Subcutaneous adipose tissue (tissue), 4 donors: Measurements from ENCODE around the gene KRTAP10-3. TPM values are rescaled to one million over a fixed set of nuclear protein-coding genes. Genes with fewer than 3 reads are reported as not detected.

Experiments used
- total RNA-seq, 4 donors: library from RNA; depleted of rRNA; stranded (reverse); fragments of >200 nt; gene quantifications; one replicate each; pipeline ENCODE4 v1.1.0, GENCODE V29; 2016
- TF ChIP-seq, protein P1 (sequence below): fragments of 450-650 bp; IDR thresholded peaks from one replicate; pipeline ENCODE4 v1.5.1; 2016; ENCODE audit warnings: low read depth, mild to moderate bottlenecking, control low read depth, antibody characterized with exemption, moderate library complexity

KRTAP10-3 gene
- total RNA-seq, 4 donors from 2014 or later, result not detected

DNA sequence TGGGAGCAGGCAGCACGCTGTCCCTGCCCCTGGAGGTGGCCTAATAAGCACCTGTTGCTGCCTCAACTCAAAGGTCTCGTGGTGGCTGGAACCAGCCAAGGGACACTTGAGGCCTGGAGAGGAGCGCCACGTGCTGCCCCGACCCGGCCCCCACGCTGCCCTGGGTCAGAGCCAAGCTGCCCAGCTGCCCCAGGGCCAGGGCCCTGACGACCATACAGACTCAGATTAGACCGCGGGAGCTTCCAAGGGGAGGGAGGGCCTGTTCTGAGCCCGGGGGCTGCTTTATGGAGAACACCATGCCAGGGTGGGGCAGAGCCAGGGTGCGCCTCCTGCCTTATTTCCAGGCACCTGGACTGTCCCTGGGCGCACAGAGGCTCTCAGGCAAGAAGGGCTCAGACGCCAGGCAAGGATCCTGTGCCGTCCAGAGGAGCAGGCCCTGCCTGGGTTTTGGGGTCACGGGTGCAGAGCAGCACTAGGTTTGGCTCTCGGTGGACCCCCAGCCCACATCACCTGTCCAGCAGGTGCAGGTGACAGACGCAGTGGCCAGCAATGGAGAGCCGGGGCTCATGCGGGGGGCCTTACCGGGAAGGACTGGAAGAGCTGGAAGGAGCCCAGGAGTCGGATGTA lies 37.2 kb downstream of the KRTAP10-3 start:
- TF ChIP-seq, protein P1, sequence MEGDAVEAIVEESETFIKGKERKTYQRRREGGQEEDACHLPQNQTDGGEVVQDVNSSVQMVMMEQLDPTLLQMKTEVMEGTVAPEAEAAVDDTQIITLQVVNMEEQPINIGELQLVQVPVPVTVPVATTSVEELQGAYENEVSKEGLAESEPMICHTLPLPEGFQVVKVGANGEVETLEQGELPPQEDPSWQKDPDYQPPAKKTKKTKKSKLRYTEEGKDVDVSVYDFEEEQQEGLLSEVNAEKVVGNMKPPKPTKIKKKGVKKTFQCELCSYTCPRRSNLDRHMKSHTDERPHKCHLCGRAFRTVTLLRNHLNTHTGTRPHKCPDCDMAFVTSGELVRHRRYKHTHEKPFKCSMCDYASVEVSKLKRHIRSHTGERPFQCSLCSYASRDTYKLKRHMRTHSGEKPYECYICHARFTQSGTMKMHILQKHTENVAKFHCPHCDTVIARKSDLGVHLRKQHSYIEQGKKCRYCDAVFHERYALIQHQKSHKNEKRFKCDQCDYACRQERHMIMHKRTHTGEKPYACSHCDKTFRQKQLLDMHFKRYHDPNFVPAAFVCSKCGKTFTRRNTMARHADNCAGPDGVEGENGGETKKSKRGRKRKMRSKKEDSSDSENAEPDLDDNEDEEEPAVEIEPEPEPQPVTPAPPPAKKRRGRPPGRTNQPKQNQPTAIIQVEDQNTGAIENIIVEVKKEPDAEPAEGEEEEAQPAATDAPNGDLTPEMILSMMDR, result no peak

DNA sequence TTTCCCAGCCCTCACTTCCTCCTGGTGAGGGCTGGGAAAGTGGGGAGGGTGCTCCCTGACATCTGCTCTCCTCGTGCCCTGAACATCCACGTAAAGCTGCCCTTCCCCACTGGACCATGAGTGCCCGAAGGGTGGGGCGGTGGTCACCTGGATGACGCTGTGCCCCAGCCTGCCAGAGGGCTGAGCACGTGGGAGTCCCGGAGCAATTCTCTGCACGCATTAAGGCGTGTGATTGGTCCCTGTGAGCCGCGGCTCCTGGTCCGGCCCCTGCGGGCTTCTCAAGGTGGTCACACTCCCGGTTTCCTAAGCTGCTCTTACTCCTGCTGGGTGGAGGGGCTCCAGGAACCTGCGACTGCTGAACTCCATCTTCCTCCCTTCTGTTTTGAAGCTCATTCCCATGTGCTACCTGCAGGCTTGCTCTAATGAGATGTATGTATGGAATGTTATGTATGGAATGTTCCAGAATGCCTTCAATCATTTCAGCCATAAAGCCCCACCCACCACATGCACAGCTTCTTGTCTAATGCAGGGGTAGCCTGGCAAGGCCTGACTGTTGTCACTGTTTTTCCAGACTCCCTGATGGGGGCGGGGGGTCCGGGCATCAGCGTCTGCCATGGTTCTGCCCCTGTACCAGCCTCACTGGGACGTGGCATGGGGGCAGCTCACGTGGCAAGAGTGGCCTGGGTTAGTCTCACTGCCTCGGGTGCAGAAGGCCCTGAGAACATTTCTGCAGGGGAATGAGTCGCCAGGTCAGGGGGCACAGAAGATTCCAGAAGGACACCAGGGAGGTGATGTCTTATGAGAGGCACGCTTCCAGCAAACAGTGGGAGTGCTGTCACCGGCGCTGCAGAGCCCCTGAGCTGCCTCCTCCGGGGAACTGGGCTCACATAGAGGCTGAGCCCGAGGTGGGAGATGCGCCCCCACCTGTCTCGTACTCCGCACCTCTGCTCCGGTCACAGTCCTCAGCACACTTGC lies 38.0 kb downstream of the KRTAP10-3 start:
- TF ChIP-seq, protein P1, result no peak

DNA sequence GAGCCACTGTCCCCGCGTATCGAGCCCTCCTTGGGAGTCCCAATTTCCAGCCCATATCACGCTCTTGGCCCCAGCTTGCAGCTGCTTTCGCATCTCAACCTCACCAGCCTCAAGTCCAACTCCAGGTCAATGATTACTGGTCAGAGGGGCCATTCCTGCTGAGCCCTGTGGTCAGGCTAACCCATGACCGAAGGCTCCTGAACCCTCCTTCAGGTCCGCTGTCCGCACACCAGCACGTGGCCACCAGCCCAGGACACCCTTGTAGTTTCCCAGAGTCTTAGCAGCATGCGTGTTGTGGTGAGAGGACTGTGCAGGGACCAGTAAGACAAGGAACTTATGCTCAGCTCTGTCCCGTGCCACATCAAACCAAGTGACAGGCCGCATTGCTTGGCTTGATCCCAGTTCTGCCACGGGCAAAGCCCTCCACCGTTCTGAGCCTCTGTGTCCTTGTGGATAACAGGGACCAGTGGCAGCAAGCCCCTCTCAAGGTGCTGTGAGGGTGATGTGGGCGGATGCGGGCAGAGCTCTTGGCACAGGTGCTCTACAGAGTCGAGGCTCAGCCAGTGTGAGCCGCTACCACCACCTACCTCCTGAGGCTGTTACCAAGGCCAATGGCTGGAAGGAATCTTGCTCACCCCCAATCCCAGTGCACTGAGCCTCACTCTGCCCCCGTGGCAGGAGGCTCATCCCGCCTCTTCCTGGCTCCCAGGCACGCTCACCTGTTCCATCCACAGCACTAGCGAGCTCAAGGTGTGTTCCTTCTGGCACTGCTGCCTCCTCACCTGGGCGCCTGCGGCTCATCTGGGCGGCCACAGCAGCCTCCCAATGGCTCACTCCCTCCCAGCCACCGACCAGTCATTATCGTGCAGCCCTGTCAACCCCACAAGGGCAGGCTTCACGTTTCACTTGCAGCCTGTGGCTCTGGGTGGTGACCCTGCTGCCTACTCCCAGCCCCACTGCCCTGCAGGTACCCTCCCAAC lies 39.0 kb downstream of the KRTAP10-3 start:
- TF ChIP-seq, protein P1, result no peak

DNA sequence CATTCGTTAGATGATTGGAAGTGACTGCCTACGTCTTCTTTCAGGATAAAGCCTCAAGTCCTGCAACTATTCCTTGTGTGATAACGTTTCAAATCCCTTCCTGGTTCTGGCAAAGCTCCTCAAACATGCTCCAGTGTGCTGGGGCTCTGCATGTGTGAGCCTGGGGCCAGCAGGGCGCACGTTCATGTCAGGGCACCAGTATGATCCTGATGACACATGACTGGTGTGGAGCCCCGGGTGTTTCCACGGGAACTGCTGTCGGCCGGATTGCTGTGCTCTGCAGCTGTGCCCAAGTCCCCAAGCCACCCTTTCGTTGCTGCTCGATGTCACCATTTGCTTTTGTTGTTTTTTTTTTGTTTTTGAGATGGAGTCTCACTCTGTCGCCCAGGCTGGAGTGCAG lies 39.9 kb downstream of the KRTAP10-3 start:
- TF ChIP-seq, protein P1, result no peak

DNA sequence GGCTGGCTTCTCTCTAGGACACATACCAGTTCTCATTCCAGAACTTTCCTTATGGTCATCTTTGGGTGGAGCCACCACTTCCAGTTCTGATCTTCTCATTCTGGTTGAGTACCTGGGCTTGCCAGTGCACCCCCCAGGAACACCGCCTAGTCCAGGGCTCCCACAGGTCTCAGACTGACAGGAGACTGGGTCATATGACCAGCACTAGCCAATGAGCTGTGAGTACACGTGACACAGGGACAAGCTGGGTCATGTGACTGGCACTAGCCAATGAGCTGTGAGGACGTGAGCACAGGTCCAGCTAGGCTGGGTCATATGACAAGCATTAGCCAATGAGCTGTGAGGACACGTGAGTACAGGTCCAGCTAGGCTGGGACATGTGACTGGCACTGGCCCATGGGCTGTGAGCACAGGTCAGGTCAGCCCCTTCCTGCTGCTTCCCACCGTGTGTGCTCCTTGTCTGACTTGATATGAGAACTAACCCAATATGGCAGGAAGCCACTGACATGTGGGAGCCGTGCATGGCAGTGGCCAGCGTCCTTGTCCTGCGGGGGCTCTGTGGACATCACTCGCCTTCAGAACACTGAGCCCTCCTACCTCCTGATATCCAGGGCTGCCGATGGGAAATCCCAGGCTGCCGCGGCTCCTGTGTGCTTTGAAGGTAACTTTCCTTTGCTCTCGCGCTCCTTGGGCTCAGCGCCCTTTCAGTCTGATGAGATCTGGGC lies 41.3 kb downstream of the KRTAP10-3 start:
- TF ChIP-seq, protein P1, result no peak

DNA sequence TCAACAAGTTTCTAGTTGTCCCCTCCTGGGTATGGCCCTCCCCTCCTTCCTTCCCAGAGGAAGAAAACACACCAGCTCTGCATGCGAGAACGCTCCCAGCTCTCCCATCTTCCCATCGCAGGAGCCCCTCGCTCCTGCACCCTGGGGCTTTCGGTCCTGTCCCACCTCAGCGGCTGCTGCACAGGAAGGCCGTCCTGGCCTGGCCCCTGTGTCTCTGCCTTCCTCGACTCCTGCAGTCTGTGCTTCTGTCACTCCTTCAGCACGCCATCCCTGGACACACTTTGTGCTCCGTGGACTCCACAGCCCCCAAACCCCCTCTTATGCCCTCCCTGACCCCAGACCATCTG lies 41.8 kb downstream of the KRTAP10-3 start:
- TF ChIP-seq, protein P1, result no peak
